ENCODE results near the gene UBL5. TPM values are rescaled to one million over a fixed set of nuclear protein-coding genes. Genes with fewer than 3 reads are reported as not detected.

UBL5 gene
- total RNA-seq, 1 donor from 2014 or later: 206 TPM

DNA sequence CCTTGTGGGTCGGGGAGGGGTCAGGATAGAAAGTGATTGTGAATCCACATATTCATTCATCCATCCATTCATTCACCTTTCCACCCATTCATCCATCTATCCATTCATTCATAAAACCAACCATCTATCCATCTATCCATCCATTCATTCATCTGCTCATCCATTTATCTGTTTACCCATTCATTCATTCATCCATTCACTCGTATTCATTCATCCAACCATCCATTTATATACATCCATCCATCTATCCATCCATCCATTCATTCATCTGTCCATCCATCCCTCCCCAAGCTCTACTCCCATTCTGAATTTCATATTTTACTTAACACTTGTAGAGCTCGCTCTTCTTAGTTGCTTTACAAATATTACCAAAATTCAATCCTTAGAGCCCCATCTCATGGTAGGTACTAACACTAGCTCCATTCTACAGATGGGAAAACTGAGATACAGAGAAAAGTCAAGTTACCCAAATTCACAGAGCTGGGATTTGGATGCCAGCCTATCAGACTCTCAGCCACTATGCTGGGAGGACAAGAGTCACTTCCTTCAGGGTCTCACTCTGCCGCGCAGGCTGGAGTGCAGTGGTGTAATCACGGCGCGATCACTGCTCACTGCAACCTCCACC, 45.0 kb downstream of the UBL5 start:
- intact Hi-C loops (cut with DNase I): no loop called here
- DNase-seq (ENCODE audit: low spot score) (no peak), ATAC-seq (no peak)

- intact Hi-C loops (cut with DNase I): no loop called here
- no peak for ATAC-seq
- no peak for DNase-seq (ENCODE audit: low spot score)
These were observed 47.4 kb downstream of the UBL5 start for GRCh38 chr19:9875031-9875627.

- no peak for DNase-seq (ENCODE audit: low spot score)
- intact Hi-C loops (cut with DNase I): no loop called here
- ATAC-seq: no peak
These were observed 48.1 kb downstream of the UBL5 start for GRCh38 chr19:9875796-9876195.

- DNase-seq (ENCODE audit: low spot score): no peak
- intact Hi-C loops (cut with DNase I): no loop called here
- ATAC-seq: no peak
These were observed 50.2 kb downstream of the UBL5 start for GRCh38 chr19:9877780-9878510.

DNA sequence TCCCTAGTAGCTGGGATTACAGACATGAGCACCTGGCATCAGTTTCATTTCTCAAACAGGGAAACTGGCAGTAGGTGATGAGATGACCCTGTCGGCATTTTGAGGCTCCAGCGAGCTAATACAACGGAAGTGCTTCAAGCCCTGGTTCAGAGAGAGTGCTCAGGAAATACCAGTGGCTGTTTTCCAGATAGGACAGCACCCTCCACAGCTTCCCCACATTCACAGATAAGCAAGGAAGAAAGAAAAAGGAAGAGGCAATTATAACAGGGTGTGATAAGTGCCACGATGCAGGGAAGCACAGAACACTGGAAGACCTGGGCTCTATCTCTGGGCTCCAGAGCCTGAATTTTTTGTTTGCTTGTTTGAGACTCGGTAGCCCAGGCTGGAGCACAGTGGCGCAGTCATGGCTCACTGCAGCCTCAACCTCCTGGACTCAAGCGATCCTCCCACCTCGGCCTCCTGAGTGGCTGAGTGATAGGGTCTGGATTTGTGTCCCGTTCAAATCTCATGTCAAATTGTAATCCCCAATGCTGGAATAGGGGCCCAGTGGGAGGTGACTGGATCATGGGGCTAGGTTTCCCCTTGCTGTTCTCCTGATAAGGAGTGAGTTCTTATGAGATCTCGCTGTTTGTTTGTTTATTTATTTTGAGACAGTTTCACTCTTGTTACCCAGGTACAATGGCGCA, 50.9 kb downstream of the UBL5 start:
- DNase-seq (ENCODE audit: low spot score) (no peak), ATAC-seq (no peak)
- intact Hi-C loops (cut with DNase I): no loop called here

Other genes with a start within 250 kb of the UBL5 start
- 31.8 TPM for gene ZNF121, start 243.4 kb upstream of the UBL5 start, total RNA-seq
- gene ZNF561, start 206.7 kb upstream of the UBL5 start, total RNA-seq: 33.8 TPM
- gene ZNF562, start 152.8 kb upstream of the UBL5 start, total RNA-seq: 37.4 TPM
- 27.0 TPM for gene ZNF846, start 59.2 kb upstream of the UBL5 start, total RNA-seq
- 24.9 TPM for gene FBXL12, start 8.8 kb upstream of the UBL5 start, total RNA-seq
- gene PIN1, start 7.4 kb downstream of the UBL5 start, total RNA-seq: 54.6 TPM
- 6.9 TPM for gene OLFM2, start 108.6 kb downstream of the UBL5 start, total RNA-seq
- 47.5 TPM for gene COL5A3, start 182.6 kb downstream of the UBL5 start, total RNA-seq
- not detected for gene RDH8, start 185.6 kb downstream of the UBL5 start, total RNA-seq